Left forelimb (tissue), 1 donor: ENCODE data around the gene SCAF1.
"Not testable (repeated sequence)": the region's sequence is repeated elsewhere in the genome, so short reads cannot be mapped to it uniquely, and the experiment has no call there.

Experiments
- DNase-seq: peaks from one replicate; pipeline ENCODE4 v3.0.0-alpha.2; 2018; ENCODE audit warnings: low spot score

Gene SCAF1

GRCh38 chr19:49614096-49614833 lies 27.7 kb upstream of the SCAF1 start:
- no peak for DNase-seq

GRCh38 chr19:49615861-49616260 lies 26.1 kb upstream of the SCAF1 start:
- DNase-seq = no peak

- DNase-seq = no peak
Measured at GRCh38 chr19:49616532-49616931, 25.5 kb upstream of the SCAF1 start.

GRCh38 chr19:49616945-49617344 lies 25.1 kb upstream of the SCAF1 start:
- DNase-seq = no peak

GRCh38 chr19:49617860-49618259 lies 24.1 kb upstream of the SCAF1 start:
- not testable (repeated sequence) for DNase-seq

- no peak for DNase-seq
Measured at GRCh38 chr19:49624967-49625910, 16.8 kb upstream of the SCAF1 start.

DNA sequence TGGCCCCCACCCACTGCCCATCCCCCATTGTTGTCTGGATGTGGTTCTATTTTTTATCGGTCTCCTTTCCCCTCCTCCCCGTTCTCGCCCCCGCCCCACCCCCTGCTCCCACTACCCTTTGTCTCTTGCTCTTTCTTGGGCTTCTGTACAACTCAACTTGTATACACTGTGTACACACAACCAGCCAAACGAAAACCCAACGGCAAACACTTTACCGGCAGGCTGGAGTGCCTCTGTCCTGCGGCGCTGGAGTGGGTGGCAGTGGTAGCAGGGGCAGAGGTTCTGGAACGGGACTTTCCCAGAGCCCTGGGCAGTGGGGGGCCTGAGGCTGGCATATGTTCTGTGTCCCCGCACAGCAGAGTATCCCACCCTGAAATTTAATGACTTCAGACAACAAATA lies 15.8 kb upstream of the SCAF1 start:
- no peak for DNase-seq

DNA sequence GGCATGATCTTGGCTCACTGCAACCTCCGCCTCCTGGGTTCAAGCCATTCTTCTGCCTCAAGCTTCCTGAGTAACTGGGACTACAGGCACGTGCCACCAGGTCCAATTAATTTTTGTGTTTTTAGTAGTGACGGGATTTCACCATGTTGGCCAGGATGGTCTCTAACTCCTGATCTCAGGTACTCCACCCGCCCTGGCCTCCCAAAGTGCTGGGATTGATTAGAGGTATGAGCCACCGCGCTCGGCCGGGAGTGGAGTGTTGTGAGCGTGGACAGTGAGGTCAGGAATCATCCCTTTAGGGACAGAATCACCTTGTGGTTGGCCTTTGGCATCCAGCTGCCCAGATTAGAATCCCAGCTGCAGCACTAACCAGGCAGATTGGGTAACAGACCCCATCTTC lies 12.3 kb upstream of the SCAF1 start:
- DNase-seq = no peak

- DNase-seq = no peak
Measured at GRCh38 chr19:49631014-49631588, 10.9 kb upstream of the SCAF1 start.

DNA sequence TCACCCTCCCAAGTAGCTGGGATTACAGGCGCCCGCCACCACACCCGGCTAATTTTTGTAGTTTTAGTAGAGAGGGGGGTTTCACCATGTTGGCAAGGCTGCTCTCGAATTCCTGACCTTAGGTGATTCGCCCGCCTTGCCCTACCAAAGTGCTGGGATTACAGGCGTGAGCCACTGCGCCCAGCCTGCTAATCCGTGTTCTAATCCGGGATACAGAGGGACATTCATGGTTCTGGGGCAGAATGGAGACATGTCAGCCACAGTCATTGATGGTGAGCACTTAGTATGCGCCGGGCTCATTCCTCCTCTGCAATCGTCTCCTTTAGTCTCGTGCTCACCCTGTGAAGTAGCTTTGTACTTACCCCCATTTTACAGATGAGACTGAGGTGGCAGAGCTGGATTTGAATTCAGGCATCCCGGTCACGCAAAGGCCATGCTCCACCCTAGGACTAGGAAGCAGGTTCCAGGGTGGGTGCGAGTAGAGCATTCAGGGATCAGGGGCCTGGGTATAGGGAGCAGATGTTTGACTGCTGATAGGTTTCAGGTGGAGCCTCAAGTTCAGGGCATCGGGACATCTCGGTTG lies 10.3 kb upstream of the SCAF1 start:
- DNase-seq = no peak

GRCh38 chr19:49632576-49632975 lies 9.4 kb upstream of the SCAF1 start:
- DNase-seq = no peak

DNA sequence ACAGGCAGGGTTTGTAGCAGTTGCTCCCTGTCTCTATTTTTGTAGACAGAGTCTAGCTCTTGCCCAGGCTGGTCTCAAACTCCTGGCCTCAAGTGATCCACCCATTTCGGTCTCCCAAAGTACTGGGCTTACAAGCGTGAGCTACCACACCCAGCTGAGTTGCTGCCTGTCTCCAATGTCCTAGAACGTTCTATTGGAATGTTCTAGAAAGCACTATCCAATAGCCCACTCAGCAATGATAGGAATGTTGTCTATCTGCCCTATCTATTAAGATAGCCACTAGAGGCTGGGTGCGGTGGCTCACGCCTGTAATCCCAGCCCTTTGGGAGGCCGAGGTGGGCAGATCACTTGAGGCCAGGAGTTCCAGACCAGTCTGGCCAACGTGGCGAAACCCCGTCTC lies 8.7 kb upstream of the SCAF1 start:
- not testable (repeated sequence) for DNase-seq

- DNase-seq = no peak
Measured at GRCh38 chr19:49635530-49636232, 6.3 kb upstream of the SCAF1 start.

- DNase-seq = no peak
Measured at GRCh38 chr19:49636233-49636932, 5.6 kb upstream of the SCAF1 start.

DNA sequence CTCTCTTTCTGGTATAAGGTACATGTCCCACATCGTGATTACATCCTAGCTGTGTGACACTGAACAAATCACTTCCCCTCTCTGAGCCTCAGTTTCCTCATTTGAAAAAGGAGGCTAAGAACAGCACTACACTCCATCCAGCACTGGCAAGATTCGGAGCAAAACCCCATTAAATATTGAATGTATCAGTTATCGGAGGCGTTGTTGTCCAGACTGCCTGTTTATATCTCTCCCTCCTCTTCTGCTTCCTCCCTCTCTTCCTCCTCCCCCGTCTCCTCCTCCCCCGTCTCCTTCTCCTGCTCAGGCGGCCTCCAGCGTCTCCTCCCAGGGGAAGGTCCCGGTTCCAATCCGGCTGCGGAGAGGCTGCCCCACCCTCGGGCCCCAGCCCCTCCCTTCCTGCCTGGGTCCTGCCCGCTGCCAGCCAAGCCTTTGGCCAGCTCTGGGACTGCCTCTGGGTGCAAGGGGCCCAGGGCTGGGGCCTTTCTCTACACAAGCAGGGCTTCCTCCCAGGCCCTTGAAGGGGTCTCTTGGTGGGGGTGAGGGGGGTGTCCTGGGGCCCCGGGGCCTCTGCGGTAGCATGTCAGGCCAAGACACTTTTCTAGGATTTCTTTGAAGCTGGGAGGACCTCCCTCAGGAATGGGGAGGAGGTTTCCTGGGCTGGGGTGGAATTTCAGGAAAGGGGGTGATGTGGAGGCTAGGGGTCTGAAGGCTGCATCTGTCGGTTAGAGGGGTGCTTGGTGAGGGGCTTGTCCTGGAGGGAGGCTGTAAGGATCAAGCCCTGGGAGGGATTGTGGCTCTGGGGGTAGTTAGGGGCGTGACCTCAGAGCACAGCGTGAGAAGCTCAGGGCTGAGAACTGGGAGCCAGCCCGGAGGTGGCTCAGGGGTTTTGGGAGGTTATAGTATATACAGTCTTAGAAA lies 3.9 kb upstream of the SCAF1 start:
- DNase-seq = no peak

- no peak for DNase-seq
Measured at GRCh38 chr19:49639401-49640112, 2.5 kb upstream of the SCAF1 start.

DNA sequence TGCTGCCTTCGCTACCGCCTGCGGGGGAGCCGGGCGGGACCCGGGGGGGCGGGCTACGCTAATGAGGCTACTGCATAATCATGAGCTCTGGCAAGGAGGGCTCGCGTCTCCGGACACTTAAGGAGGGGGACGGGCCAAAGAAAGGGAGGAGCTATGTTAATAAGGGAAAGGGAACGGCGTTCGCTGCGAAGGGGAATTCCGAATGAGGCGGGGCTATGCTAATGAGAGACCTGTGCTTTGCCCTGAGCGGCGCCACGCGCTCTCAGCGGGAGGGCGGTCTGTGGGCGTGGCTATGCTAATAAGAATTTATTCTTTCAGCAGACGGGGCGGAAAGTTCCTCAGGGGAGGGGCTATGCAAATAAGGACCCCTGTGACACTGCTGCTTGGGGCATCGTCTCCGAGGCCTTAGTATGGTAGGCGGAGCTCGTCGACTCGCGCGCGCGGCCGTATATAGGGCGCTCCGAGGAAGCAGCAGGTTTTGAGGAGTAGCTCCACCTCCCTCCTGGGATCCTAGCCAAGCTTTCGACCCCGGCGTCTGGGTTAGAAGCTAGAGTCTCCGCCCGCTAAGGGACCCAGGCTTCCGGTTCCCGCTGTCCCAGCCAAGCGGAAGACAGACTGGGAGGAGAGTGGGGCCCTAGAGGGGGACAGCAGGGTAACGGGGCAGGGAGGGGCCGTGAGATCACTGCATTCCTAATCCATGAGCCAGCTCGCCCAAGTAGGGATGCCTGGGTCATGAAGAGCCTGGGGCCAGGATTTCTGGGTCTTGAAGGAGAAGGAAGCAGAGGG lies 1.7 kb upstream of the SCAF1 start, which contains the start of gene RRAS:
RRAS (minus strand) TSS at position 31 of the 786 bp plus-strand sequence. CDS start 45 bp downstream, outside the sequence.
- peak; percentile 98 for DNase-seq

- no peak for DNase-seq
Measured at GRCh38 chr19:49642492-49643035, 555 bp downstream of the SCAF1 start.
